GM18907 (cell line): ENCODE results near the gene PFKP.

ENCODE experiments used
- ATAC-seq: cut with Tn5 transposase; IDR thresholded peaks from one replicate; pipeline ENCODE4 v1.9.1; 2021; ENCODE audit warnings: mild to moderate bottlenecking, moderate library complexity; ENCODE audit not compliant: unreplicated experiment

PFKP gene

DNA sequence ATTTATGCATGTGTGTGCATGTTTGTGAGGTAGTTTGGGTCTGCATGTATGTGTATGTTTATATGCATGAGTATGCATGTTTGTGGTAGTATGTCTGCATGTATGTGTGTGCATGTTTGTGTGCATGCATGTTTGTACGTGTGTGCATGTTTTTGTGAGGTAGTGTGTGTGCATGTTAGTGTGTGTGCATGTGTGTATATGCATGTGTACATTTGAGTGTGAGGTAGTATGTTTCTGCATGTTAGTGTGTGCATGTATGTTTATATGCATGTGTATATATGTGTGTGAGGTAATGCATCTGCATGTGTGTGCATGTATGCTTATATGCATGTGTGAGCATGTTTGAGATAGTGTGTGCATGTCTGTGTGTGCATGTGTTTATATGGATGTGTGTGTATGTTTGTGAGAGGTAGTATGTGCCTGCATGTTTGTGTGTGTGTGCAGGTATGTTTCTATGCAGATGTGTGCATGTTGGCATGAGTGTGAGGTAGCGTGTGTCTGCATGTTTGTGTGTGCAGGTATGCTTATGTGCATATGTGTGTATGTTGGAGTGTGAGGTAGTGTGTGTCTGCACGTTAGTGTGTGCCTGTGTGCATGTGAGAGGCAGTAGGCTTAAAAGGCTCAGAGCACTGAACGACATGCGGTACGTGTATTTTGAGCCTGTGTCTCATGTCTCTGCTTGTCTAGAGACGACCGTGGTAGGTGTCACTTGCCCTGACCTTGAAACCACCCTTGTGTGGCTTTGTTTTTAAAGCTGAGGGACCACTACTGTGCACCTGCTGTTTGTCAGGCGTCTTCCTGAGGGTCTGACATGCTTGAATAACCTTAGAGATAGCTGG lies 43.7 kb downstream of the PFKP start:
- ATAC-seq, result no peak

DNA sequence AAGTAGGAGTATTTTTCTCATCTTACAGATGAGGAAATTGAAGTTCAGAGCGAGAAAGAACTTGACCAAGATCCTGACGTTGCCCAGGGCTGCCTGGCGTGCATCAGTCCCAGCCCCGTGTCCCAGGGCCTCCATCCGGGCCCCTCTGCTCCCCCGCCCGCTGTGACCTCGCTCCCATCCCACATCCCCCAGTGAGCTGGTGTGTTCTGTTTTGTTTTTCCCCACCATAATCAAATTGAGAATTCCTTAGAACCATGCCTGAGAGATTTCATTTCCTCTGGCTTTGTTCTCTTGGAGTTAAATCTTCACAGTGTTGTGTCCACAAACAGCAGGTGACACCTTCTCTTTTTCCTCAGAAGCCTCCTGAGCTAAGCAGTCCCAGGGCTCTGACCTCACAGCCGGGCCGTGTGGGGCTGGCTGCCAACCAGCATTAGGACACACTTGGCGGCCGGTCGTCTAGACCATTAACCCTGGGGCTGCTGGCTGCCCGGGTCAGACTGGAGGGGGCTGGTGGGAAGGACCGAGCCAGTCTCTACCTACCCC lies 44.3 kb downstream of the PFKP start:
- no peak for ATAC-seq

DNA sequence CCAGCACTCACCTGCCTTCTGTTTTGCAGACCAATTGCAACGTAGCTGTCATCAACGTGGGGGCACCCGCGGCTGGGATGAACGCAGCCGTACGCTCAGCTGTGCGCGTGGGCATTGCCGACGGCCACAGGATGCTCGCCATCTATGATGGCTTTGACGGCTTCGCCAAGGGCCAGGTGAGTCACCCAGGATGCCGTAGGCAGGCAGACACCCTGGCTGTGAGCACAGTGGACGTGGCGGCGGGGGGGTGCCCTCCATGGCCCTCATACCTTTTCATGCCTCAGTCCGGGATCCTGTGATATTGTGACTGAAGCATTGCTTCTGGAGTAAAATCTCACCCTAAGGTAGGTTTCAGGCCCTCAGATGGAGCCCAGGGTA lies 46.0 kb downstream of the PFKP start:
- no peak for ATAC-seq

DNA sequence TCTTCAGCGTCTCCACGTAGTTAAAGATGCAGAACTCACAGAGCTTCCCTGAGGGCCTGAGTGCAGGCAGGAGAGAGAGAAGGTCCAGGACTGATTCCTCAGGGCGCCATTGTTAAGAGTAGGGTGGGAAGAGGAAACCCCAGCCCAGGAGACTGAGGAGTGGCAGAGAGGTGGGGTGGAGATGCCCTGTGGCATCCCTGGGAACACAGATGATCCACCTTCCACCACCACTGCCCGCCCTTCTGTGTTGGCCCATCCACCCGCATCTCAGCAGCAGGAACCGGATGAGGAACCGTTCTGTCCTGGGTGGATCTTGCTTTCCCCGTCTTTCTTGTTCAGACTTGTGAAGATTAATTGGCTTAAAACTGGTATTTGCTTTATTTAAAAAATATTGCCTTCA lies 48.3 kb downstream of the PFKP start:
- ATAC-seq, result no peak

DNA sequence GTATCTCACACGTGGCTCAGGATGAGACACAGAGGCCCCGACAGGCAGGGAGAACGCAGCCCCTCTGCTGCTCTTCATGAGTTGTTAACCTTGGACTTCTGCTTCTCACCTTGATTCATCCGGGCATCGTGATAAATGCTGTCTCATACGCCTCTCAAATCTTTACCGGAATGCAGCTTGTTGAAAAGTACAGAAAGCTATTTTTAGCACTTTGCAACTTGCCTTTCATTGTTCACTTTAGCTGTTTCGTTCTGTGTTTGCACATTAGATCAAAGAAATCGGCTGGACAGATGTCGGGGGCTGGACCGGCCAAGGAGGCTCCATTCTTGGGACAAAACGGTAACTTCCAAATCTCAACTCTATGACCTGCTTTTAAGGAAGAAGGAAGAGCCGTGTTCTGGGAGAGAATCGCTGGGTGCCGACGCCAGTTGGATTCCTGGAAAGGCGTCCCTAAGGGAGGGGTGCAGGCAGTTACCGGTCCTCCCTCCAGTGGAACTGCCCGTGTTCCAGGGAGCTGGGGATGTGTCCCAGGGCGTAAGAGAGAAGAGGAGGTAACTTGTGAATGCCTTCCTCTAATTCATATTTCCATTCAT lies 49.3 kb downstream of the PFKP start:
- no peak for ATAC-seq

DNA sequence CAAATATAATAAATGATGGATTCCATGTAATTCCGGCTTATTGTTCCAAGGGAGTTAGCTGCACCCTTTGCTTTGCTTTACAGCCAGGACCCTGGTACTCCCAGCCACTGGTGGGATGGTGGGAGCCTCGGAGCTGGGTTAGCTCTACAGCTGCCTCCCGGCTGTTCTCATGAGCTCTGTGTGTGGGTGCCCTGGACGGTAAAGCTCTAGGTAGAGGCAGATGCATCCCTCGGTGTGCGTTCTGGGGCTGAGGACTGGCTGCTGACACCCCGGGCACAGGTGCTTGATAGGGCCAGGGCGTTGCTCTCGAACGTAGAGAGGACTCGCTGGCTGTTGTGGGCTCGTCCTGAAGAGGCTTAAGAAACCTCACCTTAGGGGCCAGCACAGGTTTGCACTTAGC lies 50.1 kb downstream of the PFKP start:
- ATAC-seq, result no peak

DNA sequence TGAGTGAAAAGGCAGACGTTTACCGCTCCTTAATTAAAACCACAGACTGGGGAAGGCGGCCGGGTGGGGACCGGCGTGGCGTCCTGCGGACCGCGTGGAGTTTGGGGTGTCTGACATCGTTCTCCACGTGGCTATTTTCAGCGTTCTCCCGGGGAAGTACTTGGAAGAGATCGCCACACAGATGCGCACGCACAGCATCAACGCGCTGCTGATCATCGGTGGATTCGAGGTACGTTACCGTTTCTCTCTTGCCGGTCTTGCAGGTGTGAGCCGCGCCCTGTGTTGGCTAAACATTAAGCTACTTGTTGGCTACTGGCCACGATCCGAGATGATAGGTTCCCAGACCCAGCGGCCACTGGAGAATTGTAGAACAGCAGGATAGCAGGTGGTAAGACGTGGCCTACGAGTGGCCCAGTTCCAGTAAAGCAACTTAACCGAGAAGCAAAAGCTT lies 51.3 kb downstream of the PFKP start:
- no peak for ATAC-seq

DNA sequence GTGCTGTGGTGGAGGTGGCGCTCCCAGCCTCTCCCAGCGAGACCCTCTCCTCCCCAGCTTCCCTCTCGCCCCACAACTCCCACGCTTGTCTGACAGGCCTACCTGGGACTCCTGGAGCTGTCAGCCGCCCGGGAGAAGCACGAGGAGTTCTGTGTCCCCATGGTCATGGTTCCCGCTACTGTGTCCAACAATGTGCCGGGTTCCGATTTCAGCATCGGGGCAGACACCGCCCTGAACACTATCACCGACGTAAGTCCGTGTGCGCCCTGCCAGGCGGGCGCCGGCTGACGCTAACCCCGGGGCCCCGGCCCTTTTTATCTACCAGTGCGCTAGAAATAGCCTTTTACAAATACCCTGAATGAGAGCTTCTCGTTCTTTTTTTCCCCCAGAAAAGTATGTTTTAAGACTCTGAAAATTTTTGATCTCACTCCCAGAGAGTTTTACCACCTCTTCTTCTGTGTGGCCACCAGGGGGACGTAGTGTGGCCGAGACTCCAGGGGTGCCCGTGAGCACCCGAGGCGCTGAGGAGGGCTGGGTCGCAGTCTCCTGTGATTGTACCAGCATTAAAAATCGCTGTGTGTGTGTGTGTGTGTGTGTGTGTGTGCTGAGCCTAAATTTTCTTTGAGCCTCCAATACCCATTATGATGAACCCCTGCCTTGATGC lies 52.6 kb downstream of the PFKP start:
- no peak for ATAC-seq

DNA sequence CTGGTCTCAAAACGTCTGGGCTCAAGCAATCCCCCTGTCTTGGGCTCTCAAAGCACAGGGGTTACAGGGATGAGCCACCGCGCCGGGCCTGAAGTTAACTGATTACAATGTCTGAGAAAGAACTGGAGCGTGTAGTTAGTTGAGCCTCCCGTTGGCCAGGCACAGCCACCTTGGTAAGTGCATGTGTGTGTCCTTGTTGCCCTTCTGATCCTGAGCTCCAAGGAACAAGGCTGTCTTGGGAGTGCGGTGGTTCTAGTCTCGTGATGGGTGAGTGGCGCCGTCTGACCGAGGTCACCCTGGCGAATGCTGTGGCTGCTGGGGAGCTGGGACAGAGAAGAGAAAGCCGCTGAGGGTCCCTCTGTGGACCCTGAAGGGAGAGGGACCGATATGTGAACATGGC lies 54.7 kb downstream of the PFKP start:
- ATAC-seq, result no peak

DNA sequence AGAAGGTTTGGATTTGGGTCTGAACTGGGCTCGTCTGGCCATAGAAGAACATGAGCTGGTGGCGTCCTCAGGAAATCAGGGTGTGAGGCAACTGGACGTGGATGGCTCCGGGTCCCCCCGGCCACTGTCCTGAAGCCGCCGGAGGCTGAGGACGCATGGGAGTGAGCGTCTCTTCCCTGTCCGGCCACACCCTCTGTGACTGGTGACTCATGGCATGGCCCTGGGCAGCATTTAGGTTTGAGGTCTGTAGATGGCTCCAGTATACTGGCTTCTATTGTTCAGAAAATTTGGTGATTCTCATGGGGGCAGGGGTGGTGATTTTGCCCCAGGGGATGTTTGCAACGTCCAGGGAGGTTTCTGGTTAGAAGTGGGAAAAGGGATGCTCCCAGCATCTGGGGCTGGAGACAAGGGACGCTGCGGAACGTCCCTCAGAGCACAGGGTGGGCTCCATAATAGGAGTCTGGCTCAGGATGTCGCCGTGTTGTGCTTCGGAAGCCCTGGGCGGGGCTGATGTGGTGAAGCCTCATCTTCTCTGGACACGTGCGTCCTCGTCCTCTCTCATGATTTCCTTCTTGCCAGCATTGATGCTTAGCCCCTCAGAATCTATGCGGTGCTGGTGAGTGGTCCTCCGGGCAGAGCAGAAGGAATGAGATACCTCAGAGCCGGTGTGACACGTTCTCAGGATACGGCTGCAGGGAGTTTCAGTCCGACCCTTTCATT lies 55.3 kb downstream of the PFKP start:
- no peak for ATAC-seq

DNA sequence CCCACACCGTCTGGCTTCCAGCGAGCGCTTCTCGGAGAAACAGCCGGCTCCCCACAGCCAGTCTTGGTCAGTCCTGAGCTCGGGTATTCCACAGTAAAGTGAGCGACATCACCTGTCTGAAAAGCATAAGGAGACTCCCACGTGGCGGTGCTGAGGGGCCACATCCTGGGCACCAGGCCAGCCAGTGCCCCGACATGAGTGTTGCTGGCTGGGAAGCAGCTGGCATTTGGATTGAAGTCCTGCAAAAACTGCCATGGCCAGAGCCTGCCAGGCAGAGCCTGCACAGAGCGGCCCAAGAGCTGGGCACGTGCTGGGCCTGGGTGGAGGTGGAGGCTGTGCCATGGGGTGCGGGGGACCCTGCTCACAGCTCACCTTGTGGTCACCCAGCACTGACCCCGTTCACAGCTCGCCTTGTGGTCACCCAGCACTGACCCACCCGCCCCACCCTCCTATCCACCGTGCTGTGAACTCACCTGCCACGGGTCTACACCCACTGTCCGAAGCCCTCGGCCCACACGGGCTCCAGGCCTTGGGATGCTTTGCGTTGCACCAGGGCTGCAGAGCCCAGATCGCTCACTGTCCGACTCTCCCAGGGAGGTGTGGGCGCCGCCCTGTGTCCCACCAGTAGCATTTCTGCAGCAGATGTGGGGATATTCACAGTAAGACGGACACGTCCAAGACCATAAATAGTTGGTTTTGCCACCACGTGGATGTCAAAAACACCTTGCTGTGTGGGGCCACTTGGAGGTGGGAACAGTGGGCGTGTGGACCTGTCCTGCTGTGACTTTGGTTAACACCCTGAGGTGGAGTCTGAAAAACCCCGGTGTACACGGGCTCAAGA lies 56.4 kb downstream of the PFKP start:
- ATAC-seq, result no peak

DNA sequence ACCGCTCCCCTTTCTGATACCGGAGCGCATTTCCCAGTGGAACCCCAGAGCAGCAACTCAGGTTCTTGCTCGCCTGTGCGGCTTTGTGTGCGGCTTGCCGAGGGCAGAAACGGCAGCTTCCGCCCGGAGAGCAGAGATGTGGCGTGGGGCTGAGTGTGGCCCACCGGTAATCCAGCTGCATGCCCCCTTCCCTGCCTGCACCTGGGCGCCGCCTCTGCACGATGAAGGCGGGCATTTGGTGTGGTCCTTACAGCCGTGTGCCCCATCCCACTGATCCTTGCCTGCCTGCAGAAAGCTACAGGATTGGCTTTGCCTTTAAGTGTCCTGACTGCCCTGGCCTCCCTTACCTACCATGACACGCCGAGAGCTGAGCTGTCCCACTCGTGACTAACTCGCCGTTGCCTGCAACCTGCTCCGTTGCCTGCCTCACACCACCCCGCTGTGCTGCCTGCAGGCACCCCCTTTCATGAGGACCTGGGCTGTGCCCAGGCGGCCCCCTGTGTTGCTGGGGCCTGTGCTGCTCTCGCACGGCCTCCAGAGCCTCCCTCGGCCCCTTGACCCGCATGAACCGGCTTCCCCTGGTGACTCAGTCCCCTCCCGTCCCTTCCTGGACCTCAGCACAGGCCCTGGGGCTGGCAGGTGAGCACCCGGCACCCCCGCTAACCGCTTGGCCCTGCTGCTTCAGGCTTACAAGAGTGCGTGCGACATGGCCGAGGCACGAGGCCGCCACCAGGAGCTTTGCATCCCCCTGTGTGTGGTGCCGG lies 57.2 kb downstream of the PFKP start:
- ATAC-seq, result no peak

DNA sequence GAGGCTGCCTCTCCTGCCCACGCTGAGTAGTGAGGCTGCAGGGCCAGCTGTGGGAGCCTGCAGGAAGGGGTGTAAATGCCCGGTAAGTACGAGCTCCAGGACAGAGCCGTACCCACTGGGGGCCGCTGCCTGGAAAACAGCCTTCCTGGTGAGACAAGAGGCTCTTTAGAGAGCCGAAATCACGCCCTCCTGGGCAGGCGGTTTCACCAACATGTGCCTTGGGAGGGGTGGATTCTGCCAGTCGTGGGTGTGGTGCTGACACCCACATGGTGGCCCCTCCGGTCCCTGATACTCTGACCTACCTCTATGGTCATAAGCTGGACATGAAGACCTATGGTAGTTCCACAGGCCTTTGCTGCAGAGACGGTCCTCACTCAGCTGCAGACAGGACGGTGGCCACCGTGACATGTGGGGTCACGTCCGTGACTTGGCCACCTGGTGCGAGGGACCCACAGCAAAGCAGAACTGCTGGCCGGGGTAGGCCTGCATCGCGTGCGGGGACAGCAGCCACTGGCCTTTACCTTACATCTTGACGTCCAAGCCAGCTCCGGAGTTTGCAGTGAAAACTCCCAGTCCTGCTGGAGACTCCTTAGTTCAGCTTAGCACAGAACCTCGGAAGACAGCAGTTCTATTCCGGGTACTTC lies 58.3 kb downstream of the PFKP start:
- no peak for ATAC-seq

DNA sequence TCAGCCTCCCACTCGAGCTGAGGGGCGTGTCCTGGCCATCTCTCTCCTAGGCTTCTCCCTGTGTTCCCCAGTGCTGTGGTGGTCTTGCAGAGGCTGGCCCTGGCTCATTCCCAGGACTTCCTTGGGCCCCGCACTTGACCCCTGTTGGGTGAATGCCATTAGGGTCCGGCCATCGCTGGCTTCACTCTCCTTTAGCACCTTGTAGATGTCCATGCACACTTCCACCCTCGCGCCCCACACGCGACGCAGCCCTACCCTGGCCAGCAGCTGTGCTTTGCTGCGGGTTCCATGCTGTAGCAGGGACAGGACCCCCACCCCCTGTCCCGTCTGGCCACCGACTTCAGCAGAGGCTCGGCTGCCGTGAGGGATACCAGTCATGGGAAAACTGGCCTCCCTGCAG lies 58.9 kb downstream of the PFKP start:
- ATAC-seq, result no peak

DNA sequence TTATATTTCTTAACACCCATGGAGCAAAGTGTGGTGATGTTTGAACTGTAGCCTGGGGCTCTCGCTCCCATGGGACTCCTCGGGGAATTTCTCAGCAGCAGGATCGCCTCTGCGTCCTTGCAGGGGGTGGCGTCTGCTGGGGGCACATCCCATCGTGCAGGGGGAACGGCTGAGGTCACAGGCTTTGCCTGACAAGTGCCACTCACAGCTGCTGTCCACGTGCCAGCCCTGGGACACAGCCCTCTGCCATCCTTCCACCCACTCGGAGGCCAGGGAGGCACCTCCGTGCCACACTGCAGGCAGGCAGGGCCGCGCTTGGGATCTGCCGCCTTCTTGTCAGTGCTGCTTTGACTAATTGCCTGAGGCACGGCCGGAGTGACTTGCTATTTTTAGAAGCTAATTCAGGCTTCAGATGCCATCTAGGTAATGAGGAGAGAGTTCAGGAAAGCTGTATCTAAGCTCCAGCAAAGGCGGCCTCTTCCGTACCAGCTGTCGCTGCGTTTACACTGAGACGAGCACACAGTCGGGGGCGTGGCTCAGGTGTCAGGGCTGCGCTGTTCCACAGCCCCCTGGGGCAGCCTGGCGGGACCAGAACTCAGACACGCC lies 59.5 kb downstream of the PFKP start:
- ATAC-seq, result no peak

DNA sequence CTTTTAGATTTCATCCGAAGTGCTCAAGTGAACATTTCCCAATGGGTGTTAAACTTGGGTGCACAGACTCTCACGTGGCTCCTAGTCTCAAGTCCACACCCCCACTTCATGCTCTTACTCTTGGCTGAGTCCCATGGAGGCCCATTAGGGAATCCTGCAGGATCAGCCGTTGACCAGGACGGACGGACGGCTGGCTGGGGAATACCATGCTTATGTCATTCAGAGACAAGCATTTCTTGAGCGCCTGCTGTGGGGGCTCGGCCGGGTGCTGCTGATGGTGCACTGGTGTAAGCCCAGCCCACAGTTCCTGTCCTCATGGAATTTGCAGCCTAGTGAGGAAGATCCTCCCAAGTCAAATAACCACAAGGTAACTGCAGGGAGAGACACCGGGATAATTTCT lies 60.6 kb downstream of the PFKP start:
- no peak for ATAC-seq

DNA sequence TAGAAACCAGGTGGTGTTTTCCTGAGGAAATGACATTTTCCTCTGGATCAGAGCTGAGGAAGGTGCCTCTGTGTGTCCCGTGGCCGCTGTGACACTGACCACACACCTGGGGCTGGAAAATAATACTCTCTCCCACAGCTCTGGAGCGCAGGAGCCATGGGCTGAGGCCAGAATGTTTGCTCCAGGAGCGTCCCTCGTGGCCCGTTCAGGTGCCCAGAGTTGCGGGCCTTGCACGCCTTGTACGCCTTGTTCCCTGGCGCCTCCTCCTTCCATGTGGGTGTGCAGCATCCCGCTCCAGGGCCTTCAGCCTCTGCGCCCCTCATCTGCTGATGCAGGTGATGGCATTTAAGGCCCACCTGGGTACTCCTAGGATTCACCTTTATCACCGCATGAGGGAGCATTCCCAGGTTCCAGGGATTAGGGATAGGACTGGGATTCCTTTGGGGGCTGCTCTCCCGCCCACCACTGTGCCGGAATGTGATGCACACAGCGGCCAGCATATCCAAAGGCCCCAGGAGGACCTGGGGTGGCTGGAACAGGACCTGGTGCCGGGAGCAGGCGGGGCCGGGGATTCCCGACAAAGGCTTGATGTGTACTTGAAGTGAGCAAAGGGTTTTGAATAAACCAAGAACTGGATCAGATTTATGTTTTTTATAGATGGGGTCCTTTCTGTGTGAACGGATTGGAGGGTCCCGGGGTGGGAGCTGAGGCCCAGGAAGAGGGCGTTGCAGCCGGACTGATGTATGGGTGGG lies 61.2 kb downstream of the PFKP start:
- ATAC-seq, result no peak
